SW480 (cell line): Measurements from ENCODE around the gene ACSM6.

Experiments
- DNase-seq: peaks from one replicate; pipeline ENCODE4 v3.0.0-alpha.2; 2016; ENCODE audit warnings: low spot score

The ACSM6 gene

GRCh38 chr10:95268438-95268837 is 74.4 kb downstream of the ACSM6 start:
- no peak for DNase-seq

GRCh38 chr10:95273393-95274312 is 79.6 kb downstream of the ACSM6 start:
- peak; percentile 50 for DNase-seq

GRCh38 chr10:95275726-95276366 is 81.8 kb downstream of the ACSM6 start:
- no peak for DNase-seq

- DNase-seq, result no peak
Measured at GRCh38 chr10:95276367-95277200, 82.5 kb downstream of the ACSM6 start.

- no peak for DNase-seq
Measured at GRCh38 chr10:95277201-95277570, 83.1 kb downstream of the ACSM6 start.

- no peak for DNase-seq
Measured at GRCh38 chr10:95277614-95278013, 83.6 kb downstream of the ACSM6 start.
